Iris pigment epithelial cell (primary cell): Measurements from ENCODE around the gene CNKSR1.

Source experiments
- DNase-seq: peaks from one replicate; pipeline ENCODE4 v3.0.0-alpha.2; 2011; ENCODE audit warnings: low read depth

CNKSR1 gene

GRCh38 chr1:26177182-26177684 is at the start of gene CNKSR1:
Gene CNKSR1 (plus strand): TSS chr1:26177491. CDS start chr1:26177548, 57 bp downstream.
- DNase-seq: no peak

- no peak for DNase-seq
Measured at GRCh38 chr1:26129778-26130177, 47.5 kb upstream of the CNKSR1 start.

- no peak for DNase-seq
Measured at GRCh38 chr1:26130695-26131094, 46.6 kb upstream of the CNKSR1 start.

- DNase-seq: no peak
Measured at GRCh38 chr1:26132128-26132833, 45.0 kb upstream of the CNKSR1 start.

- no peak for DNase-seq
Measured at GRCh38 chr1:26132834-26133167, 44.5 kb upstream of the CNKSR1 start.

- DNase-seq: no peak
Measured at GRCh38 chr1:26134466-26134865, 42.8 kb upstream of the CNKSR1 start.

- no peak for DNase-seq
Measured at GRCh38 chr1:26138974-26139558, 38.2 kb upstream of the CNKSR1 start.

- no peak for DNase-seq
Measured at GRCh38 chr1:26142159-26142558, 35.1 kb upstream of the CNKSR1 start.

- peak; percentile 78 for DNase-seq
Measured at GRCh38 chr1:26145041-26145959, 32.0 kb upstream of the CNKSR1 start.

GRCh38 chr1:26145960-26146294 is 31.4 kb upstream of the CNKSR1 start:
- DNase-seq: no peak

- DNase-seq: no peak
Measured at GRCh38 chr1:26148887-26149286, 28.4 kb upstream of the CNKSR1 start.

- DNase-seq: no peak
Measured at GRCh38 chr1:26153966-26154532, 23.2 kb upstream of the CNKSR1 start.

GRCh38 chr1:26154750-26155149 is 22.5 kb upstream of the CNKSR1 start:
- DNase-seq: no peak

- DNase-seq: no peak
Measured at GRCh38 chr1:26155370-26156284, 21.7 kb upstream of the CNKSR1 start.

- DNase-seq: no peak
Measured at GRCh38 chr1:26156285-26157038, 20.8 kb upstream of the CNKSR1 start.

GRCh38 chr1:26158271-26158907 is 18.9 kb upstream of the CNKSR1 start:
- no peak for DNase-seq

GRCh38 chr1:26158908-26159742 is 18.2 kb upstream of the CNKSR1 start, which contains the start of gene FAM110D:
Gene FAM110D (plus strand): TSS chr1:26159079. CDS start chr1:26161292, 2,213 bp downstream.
- DNase-seq: no peak

- DNase-seq: no peak
Measured at GRCh38 chr1:26159743-26160039, 17.6 kb upstream of the CNKSR1 start.
